Right renal cortex interstitium (tissue), 3 donors: Measurements from ENCODE around the gene ARHGAP15. TPM values are rescaled to one million over a fixed set of nuclear protein-coding genes. Genes with fewer than 3 reads are reported as not detected.

Source experiments
- DNase-seq, 3 donors: peaks; one replicate each; pipeline ENCODE4 v3.0.0-alpha.2; 2013; ENCODE audit warnings: low read depth in 3 of 3, low spot score in 2 of 3
- polyA plus RNA-seq, 3 donors: library from polyadenylated mRNA; unstranded; fragments of 120-200 nt; gene quantifications; one replicate each; pipeline ENCODE4 v1.2.1, GENCODE V29; 2013; ENCODE audit not compliant: insufficient read length in 3 of 3

ARHGAP15 gene
- polyA plus RNA-seq, 3 donors = 3.4 to 7.2 (median 5.1) TPM

DNA sequence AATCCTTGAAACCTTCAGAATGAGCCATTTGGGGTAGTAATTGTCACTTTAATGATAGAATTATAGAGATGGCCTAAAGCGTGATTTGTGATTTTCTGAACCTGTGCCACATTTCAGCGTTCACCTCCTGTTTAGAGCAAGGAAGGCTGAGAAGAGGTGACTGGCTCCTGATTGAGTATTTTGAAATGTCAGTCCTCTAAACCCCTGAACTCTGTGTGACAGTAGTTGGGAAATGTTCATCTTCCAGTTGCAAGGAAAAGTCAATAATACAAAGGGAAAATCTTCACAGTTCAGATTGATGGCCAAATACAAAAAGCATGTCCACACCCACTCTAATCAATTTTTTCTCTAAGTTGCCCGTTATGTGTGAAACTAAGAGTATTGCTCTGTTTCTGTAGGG, 305.2 kb downstream of the ARHGAP15 start:
- no peak for DNase-seq

DNA sequence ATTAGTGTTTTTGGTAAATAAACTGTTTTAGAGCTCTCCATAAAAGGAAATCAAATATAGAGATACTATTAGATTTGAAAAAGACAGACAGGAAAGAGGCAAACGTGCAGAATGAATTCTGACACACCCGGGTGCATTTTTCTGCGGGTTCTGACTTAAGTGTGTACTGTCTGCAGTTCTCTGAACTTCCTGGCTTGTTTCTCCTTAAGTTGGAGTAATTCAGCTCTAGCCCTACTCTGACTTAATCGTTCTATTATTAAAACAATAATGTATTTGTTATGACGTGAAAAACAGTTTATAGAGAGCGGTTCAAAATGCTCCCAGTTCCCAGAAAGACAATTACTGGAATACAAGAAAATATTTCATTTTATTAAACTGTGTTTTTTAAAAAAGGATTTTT, 305.9 kb downstream of the ARHGAP15 start:
- no peak for DNase-seq

DNA sequence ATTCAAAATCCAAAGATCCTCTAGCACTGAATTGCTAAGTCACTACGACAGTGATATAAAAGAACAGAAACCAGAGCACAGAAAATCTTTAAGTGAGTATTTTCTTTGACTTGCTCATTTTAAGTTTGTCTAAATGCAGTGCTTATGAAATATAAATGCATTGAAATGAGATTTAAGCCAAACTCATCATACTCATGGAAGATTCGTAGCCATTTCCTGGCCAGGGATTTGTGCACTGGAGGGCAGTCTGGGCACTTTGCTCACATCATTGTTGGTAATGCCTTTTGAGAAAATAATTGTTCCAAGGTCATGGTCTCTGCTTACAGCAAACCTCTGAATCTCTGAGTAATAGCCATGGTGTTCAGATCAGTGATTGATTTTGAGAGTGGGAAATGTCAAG, 307.7 kb downstream of the ARHGAP15 start:
- no peak for DNase-seq

DNA sequence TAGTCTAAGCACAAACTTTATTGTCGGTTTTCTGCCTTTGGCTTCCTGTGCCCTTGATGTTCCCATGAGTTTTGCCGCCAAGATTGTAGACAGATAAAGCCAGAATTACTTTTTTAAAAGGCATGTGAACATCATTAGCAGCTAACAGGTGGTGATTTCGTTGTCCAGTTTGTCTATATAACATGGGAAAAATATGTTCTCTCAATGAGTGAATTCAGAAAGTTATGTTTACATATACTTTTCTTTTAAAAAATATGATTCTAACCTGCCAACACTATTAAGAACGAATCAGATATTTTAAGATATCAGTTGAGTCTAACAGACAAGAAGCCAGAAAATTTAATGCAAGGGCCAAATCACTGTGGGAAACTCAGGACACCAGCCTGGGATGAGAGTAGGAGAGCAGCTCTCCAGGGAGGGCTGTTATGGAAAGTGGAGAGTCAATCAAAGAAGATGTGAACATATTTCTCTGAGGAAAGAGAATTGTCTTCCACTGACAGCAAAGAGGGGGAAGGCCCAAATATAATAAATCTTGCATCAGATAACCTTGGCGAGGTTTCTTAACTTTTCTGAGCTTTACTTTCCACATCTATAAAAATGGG, 311.3 kb downstream of the ARHGAP15 start:
- no peak for DNase-seq

DNA sequence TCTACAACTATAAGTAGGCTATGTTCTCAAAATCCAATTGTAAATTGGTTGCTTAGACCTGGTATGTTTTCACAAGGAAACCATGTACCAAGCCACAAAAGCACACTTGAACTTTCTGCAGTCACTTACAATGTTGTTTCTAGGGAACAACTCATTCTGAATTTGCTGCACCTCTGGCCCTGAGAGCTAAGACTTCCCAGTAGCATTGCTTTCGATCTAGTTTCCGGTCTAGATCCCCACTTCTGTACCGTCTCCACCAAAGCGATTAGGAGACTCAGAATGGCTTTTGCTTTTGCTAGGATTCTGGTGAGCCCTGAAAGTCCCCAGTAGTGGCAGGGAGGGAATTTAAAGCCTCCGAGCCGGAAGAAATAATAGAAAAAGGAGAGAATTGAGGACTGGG, 313.0 kb downstream of the ARHGAP15 start:
- DNase-seq = no peak

DNA sequence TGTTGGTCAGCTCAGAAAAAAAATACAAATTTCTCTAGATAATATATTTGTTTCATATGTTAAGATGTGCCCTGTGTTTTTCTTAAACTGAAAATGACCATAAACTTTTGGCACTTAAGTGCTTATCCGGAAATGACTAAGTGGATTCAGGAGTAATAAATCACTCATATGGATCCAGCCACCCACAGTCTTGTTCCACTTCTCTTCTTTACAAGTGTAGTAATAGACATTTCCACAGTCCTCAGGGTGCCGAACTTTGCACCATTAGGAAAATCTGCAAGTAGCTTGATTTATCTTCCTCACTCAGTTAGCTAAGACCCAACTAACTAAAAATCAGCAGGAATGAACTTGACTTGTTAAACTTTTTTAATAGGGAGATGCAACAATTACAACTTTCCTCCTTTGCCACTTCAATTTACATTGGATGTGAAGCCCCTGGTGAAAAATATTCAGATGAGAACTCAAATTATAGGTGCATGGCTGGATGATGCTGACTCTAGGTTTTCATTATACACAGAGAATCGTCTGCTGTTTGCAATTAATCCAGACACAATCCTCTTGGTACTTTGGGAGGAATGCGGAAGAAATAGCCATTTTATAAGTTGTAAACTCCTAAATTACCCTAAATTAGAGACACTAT, 322.5 kb downstream of the ARHGAP15 start:
- no peak for DNase-seq

DNA sequence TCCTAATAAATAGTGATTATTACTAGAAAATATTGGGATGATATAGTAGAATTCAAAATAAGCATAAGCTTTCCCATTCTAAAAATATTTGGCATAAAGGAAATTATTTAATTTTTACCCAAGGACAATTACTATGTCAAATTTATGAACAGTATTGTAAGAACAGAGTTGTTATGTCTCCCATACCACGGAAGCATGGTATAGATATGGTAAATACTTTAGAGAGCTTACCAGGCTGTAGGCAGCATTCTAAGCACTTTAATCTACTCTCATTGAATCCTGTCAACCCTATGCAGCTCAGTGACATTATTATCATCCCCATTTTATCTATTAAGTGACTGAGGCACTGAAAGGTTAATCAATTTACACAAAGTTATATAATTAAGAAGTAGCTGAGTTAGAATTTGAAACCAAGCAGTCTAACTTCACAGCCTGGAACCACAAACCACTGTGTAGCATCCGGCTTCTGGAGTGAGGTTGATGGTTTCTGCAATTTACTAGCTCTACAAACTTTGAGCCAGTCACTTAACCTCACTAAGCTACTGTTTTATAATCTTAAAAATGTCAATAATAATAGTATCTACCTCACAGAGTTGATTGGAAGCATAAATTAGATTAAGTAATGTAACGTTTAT, 323.7 kb downstream of the ARHGAP15 start:
- no peak for DNase-seq

DNA sequence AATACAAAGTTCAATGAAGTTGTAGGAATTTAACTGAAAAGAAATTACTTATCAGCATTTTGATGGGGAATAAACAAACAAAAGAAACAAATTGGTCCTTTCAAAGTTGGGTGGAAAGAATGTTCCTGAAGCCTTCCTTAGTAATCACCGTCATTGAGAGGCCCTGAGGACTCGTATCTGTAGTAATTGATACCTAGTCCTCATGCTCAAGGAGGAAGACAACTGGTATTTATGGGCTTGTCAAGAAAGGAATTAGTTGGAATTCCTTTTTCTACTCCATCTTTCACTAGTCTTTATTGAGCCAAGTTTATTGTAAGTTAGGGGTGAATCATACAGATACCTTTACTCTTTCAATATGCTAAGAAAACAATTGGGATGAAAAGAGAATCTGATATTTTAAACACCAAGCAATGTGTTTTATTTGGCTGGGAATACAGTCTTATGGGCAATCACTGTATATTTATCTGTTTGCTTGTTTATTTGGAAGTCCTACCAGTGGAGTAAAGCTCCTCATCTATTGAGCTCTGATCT, 324.8 kb downstream of the ARHGAP15 start:
- no peak for DNase-seq

DNA sequence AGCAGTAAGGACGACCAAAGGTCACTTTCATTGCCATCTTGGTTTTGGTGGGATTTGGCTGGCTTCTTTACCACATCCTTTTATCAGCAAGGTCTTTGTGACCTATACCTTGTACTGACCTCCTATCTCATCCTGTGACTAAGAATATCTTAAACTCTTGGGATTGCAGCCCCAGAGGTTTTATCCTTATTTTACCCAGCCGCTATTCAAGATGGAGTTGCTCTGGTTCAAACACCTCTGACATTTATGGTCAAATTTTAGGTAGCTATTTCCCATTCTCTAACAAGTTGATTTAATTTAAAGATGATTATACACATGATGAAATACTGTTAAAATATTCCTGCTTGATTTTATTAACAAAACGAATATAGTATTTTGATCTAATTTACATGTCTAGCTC, 326.1 kb downstream of the ARHGAP15 start:
- no peak for DNase-seq

DNA sequence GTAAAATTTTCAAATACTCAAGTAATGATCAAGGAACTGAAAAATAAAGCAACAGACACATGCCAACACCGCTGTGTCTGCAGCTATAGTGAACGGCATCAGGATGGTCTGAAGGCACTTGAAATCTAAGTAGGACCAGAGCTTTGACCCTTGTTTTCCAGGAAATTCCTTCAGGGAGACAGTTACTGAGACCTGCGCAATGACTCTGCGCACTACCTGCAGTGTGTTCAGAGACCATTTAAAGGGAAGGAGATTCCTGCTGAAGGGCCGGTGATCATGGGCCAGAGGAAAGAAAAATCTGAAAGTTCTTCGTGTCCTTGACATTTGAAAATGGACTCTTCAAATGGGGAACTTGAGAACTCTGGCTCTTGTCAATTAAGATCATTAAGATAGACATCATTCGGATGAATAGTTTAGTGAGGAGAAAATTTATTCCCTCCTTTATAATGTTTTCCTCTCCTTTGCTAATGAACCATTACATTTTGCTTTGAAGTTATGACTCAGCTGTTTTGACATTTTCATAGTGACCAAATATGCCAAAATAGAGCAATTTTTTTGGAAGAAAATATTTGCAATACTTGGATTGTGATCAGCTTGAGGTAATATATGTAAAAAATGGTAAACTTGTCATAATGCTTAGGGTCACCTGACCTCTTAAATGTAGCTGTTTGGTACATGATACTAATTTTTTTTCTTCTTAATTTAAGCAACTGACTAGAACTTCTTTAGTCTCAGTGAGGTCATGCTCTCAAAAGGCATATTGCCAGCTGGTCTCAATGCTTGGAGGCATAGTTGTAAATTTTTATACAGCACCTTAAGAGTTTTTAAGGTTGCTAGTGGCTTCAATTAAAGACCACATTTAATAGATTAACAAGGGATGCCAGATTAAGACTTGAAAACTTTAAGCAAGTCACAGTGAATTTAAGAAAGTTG, 329.3 kb downstream of the ARHGAP15 start:
- DNase-seq = no peak

DNA sequence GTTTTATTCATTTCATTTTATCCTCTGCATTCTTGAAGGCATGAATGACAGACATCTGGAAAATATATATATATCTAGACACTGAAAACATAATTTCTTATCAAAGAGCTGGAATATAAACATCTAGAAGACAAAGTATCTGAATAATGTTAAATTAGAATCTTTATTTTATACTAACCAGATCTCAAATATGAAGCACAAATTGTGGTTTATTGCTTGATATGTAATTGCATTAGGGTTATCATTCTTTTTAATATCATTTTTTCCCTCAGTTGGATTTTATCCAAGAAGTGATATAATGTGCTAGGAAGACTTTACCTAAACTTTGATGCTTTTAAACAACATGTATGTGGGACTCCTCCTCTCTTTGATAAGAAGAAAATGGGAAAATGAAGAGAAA, 331.2 kb downstream of the ARHGAP15 start:
- no peak for DNase-seq

DNA sequence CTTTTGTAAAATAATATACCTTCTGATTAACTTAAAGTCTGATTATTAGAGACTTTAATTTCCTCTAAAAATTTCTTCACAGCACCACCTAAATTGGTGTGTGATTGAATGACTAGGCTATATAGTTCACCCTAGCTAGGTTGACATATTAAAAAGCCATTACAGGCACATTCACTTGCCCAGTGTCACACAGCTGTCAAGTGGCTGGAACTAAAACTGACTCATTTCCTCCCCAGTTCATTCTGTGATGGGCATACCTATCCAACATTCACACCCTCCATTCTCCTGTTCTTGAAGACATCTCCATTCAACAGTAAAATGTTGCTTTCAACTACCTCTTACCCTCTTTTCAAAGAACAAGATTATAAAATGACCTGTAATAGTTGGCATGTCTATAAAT, 334.5 kb downstream of the ARHGAP15 start:
- no peak for DNase-seq

DNA sequence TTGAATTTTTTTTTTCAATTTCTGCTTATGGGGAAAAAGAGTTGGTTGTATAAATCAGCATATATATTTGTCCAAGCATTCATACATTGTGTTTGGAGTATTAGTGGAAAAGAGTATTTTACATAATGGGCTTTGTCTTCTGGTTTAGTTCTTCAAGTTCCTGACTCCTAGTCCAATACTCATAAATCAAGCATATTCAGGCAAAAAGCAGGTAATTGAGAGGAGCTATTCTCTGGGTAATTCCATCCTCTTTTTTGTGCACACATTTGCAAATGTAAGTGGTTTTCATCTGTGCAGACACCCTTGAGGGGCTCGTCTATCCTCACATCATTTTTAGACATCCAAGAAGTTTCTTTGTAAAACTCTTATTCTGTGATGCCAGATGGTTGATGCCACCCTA, 337.2 kb downstream of the ARHGAP15 start:
- DNase-seq = no peak

DNA sequence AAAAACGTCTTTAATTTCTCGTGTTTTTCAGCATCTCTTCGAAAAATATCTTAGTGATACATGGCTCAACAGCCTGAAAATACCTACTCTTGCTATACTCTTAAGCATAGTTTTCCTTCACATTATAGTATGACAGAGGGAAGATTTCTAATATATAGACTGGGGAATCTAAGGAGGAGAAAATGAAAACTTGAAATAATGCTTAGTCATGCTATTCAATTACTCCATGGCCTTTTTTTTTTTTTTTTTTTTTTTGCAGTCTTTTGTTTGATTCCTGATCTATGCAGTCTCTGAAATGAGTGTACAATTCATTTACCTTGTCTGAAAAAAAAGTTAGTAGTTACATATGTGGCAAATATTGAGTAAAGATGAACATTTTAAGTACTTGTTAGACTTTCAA, 337.8 kb downstream of the ARHGAP15 start:
- no peak for DNase-seq

DNA sequence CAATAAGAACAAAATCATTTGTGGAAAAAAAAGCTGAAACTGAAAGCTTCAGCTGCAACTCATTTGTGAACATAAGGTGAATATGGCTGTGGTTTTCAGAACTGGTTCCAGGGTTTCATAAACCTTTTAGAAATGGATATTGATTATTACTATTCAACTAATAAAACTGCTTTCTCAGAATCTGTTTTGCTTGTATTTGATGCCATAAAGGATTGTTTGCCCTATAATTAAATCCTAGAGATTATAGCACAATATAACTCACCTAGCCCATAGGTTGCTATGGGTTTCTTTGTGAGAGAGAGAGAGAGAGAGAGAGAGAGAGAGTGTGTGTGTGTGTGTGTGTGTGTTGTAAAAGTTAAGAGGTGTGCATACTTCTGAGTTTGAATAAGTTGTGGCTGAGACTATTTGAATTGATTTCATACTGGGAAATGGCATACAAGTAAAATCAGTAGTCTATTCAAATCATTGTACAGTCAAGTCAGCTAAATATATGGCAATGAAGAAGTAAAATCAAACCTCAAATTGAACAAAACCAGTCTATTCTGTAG, 339.2 kb downstream of the ARHGAP15 start:
- no peak for DNase-seq

DNA sequence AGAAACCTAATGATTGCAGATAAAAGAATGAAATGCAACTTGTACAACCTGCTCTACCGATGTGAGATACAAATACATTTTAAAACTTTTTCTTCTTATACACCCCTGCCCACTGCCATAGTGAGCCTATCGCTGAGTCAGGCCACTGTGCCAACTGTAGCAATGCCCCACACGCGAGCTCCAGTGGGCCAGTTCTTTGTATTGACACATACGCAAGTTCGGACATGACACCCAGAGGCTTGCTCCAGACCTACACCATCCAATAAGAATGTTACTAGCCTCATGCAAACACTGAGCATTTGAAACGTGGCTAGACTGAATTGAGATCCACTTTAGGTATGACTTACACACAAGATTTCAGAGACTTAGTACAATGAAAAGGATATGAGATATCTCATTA, 340.1 kb downstream of the ARHGAP15 start:
- DNase-seq = no peak

DNA sequence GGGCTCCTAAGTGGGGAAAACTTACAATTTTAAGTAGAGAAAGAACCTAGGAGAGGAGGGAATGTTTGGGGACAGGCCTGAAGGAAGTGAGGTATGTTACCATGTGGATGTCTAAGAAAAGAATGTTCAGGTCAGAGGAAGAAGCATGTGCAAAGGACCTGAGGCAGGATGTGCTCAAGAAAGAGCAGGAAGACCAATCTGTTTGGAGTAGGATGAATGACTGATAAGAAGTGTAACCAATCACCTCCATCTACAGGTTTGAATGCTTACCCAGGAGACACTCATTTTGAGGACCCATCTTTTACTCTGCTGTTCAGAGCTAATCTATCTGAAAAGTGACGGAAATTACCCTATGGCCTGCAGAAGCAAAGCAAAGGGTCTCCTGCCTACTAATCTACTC, 342.3 kb downstream of the ARHGAP15 start:
- DNase-seq = no peak

DNA sequence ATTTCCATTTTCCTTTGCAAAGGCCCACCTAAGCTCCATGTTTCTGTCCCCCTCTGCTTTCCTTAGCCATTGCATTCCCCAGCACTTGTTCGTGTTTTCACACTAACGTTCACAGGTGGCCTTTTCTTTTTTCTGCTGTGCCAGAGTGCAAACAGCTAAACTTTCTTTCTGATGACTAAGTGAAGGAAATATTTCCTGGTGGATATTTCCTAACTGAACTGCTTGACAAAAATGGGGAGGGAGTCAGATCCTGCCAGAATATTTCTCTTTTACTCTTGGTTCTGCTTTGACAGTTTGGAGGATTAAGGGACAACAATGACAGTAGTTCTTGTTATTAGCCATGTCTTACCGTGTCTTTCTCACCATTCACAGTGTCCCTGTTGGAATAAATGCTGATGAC, 344.0 kb downstream of the ARHGAP15 start:
- no peak for DNase-seq

DNA sequence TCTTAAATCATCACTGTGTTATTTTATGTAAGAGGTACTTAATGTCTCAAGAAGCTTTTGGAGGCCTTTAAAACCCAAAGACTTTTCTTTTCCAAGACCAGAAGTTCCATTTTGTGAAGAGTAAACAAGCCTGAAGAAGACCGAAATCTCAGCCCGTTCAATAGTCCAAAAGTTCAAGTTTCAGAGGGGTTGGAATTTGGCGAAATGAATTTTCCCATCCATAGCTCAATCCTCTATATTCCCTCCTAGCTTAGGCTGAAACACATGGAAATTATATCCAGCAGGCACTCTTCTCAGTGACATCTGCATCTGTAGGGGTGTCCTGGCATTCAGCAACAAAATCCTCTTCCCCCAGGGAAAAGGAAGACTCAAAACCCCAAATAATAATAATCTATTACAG, 344.6 kb downstream of the ARHGAP15 start:
- DNase-seq = no peak

DNA sequence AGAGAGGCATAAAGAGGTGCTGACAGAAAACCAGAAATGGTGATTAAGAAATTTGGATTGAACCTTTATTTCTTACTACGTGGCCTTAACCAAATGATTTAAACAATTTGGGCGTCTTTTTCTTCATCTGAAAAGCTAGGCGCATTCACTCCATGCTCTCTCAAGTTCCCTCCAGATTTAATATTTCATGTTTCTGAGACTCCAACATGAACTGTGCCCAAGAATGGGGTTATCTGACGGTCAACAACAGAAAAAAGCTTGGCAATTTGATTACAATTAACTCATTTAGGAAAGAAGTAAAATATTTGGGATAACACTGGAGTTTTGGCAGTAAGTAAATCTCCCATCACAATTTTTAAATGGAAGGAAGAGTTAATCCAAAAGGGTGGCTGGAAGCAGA, 345.4 kb downstream of the ARHGAP15 start:
- DNase-seq = no peak
